PC-9 (cell line): Measurements from ENCODE around the gene BANF2. TPM values are rescaled to one million over a fixed set of nuclear protein-coding genes. Genes with fewer than 3 reads are reported as not detected.

Experiments
- BruUV-seq: library from RNA; stranded (reverse); fragments of 400-500 nt; replicated peaks from 2 replicates; lab custom pipeline; 2021; lab: Mats Ljungman, UMichigan
- CTCF ChIA-PET: fragments of 300-600 bp; sonication (Branson Sonifier 250); formaldehyde crosslinking; loops from one replicate; lab custom pipeline; 2022; ENCODE audit warnings: antibody characterized with exemption; lab: Charles Lee
- POLR2A ChIA-PET: fragments of 300-600 bp; sonication (Branson Sonifier 250); formaldehyde crosslinking; loops from one replicate; lab custom pipeline; 2022; ENCODE audit warnings: antibody characterized with exemption; ENCODE audit not compliant: unreplicated experiment; lab: Charles Lee
- DNase-seq, 2 experiments: peaks; one replicate each; pipeline versions ENCODE4 v3.0.0 to v3.0.0-alpha.2; 2015 to 2022; ENCODE audit warnings: mixed read lengths in 1 of 2
- H2AFZ ChIP-seq: fragments of 200-600 bp; sonication (generic); 2 replicates; pipeline ENCODE4 v1.8.1; 2017; ENCODE audit warnings: antibody characterized with exemption
- H3F3A ChIP-seq: fragments of 200-600 bp; sonication (generic); 2 replicates; pipeline ENCODE4 v1.8.1; 2017; ENCODE audit warnings: antibody characterized with exemption, mild to moderate bottlenecking, low read depth; ENCODE audit not compliant: insufficient read depth
- H3K27ac ChIP-seq: fragments of 200-600 bp; sonication (generic); 2 replicates; pipeline ENCODE4 v1.6.1; 2016; ENCODE audit warnings: mixed run types
- H3K27me3 ChIP-seq: fragments of 200-600 bp; sonication (generic); 2 replicates; pipeline ENCODE4 v1.6.1; 2016; ENCODE audit warnings: low read depth, mixed run types; ENCODE audit not compliant: insufficient read depth
- H3K36me3 ChIP-seq: fragments of 200-600 bp; sonication (generic); 2 replicates; pipeline ENCODE4 v1.6.1; 2016; ENCODE audit warnings: low read depth, mixed run types
- H3K4me1 ChIP-seq: fragments of 200-600 bp; sonication (generic); replicated peaks from 2 replicates; pipeline ENCODE4 v1.6.1; 2016; ENCODE audit warnings: mixed run types; ENCODE audit not compliant: insufficient read depth
- H3K4me2 ChIP-seq: fragments of 200-600 bp; sonication (generic); 2 replicates; pipeline ENCODE4 v1.6.1; 2017; ENCODE audit warnings: mixed run types
- H3K4me3 ChIP-seq: fragments of 200-600 bp; sonication (generic); 2 replicates; pipeline ENCODE4 v1.6.1; 2016; ENCODE audit warnings: mixed run types
- H3K79me2 ChIP-seq: fragments of 200-600 bp; sonication (generic); 2 replicates; pipeline ENCODE4 v1.6.1; 2017; ENCODE audit warnings: low read depth, mixed run types
- H3K9me2 ChIP-seq: fragments of 200-600 bp; sonication (generic); 2 replicates; pipeline ENCODE4 v1.8.1; 2017; ENCODE audit warnings: mild to moderate bottlenecking; ENCODE audit not compliant: insufficient read depth
- H3K9me3 ChIP-seq: fragments of 200-600 bp; sonication (generic); 2 replicates; pipeline ENCODE4 v1.8.1; 2016; ENCODE audit warnings: low read depth; ENCODE audit not compliant: insufficient read depth
- H4K20me1 ChIP-seq: fragments of 200-600 bp; sonication (generic); 2 replicates; pipeline ENCODE4 v1.8.1; 2017; ENCODE audit not compliant: insufficient read depth
- CTCF ChIP-seq: fragments of 200-600 bp; sonication (generic); conservative IDR thresholded peaks from 2 replicates; pipeline ENCODE4 v1.6.1; 2017; ENCODE audit warnings: mixed run types, antibody characterized with exemption, mild to moderate bottlenecking, moderate library complexity
- EZH2 ChIP-seq: fragments of 200-600 bp; sonication (generic); IDR thresholded peaks from 2 replicates; pipeline ENCODE4 v1.8.0; 2017; ENCODE audit warnings: antibody characterized with exemption, low read depth
- intact Hi-C: fragments of 100-400 bp; cut with micrococcal nuclease; formaldehyde crosslinking; loops from one replicate; pipeline ENCODE4 v1.10.0; 2022; ENCODE audit not compliant: unreplicated experiment
- total RNA-seq: library from RNA; stranded (reverse); gene quantifications from 2 replicates; pipeline ENCODE4 v1.2.3, GENCODE V29; 2021

The BANF2 gene
- total RNA-seq, 1 experiment from 2014 or later, result not detected

GRCh38 chr20:17783671-17784070 lies 83.9 kb downstream of the BANF2 start:
- H3K9me3 ChIP-seq, result no peaks in the 10 kb centered on the region
- H3K36me3 ChIP-seq, result no peaks in the 10 kb centered on the region
- H3K4me3 ChIP-seq, result no peak overlapping the region
- ChIA-PET CTCF (no interaction called here), POLR2A (no interaction called here)
- DNase-seq, result no peak
- H3K79me2 ChIP-seq, result no peaks in the 10 kb centered on the region
- H3K27ac ChIP-seq, result no peak overlapping the region
- no peaks in the 10 kb centered on the region for H4K20me1 ChIP-seq
- no TSS peak for BruUV-seq
- no peaks in the 10 kb centered on the region for H3F3A ChIP-seq
- H3K27me3 ChIP-seq, result no peaks in the 10 kb centered on the region
- H2AFZ ChIP-seq, result no peak overlapping the region
- H3K9me2 ChIP-seq, result no peaks in the 10 kb centered on the region
- TF ChIP-seq CTCF, result no peak
- TF ChIP-seq EZH2, result no peak
- no peaks in the 10 kb centered on the region for H3K4me1 ChIP-seq
- no peak overlapping the region for H3K4me2 ChIP-seq
- intact Hi-C loops, result no loop called here

- CTCF ChIA-PET, result no interaction called here
- no TSS peak for BruUV-seq
- intact Hi-C loops, result no loop called here
Observed at GRCh38 chr20:17785007-17785406, 85.2 kb downstream of the BANF2 start.

More at GRCh38 chr20:17785007-17785406, 85.2 kb downstream of the BANF2 start:
- H3F3A ChIP-seq, result no peaks in the 10 kb centered on the region
- no peaks in the 10 kb centered on the region for H3K4me1 ChIP-seq
- H3K9me3 ChIP-seq, result no peaks in the 10 kb centered on the region
- H3K36me3 ChIP-seq, result no peaks in the 10 kb centered on the region
- no peak overlapping the region for H3K27ac ChIP-seq
- H2AFZ ChIP-seq, result no peak overlapping the region
- H3K4me2 ChIP-seq, result no peak overlapping the region
- H3K79me2 ChIP-seq, result no peaks in the 10 kb centered on the region
- H4K20me1 ChIP-seq, result no peaks in the 10 kb centered on the region
- no peak for DNase-seq
- no peak overlapping the region for H3K4me3 ChIP-seq
- H3K27me3 ChIP-seq, result peaks cover 7% of the 10 kb centered on the region; the same call in 1 of the 2 replicates
- POLR2A ChIA-PET, result interaction anchor here (0.6 kb wide), 1 partner anchor 13 kb away, joined by 5 read pairs; no protein-coding TSS in a partner anchor
- H3K9me2 ChIP-seq, result no peaks in the 10 kb centered on the region
- no peak for TF ChIP-seq EZH2
- TF ChIP-seq CTCF, result no peak

Other genes starting within 250 kb of the BANF2 start
- 10.4 and 13.8 TPM in 2 replicates for gene BFSP1, start 168.6 kb upstream of the BANF2 start, total RNA-seq
- 296 and 366 TPM in 2 replicates for gene DSTN, start 129.9 kb upstream of the BANF2 start, total RNA-seq
- gene RRBP1, start 17.7 kb upstream of the BANF2 start, total RNA-seq, result 144 and 156 TPM in 2 replicates